Measurements from ENCODE around the gene FBXW5. TPM values are rescaled to one million over a fixed set of nuclear protein-coding genes. Genes with fewer than 3 reads are reported as not detected.

The FBXW5 gene
- polyA plus RNA-seq, 1 donor from 2014 or later: 138 TPM

Other genes starting within 250 kb of the FBXW5 start
- gene DIPK1B, start 232.2 kb downstream of the FBXW5 start, polyA plus RNA-seq: 65.1 and 78.7 TPM in 2 replicates
- gene LCN10, start 201.8 kb downstream of the FBXW5 start, polyA plus RNA-seq: not detected in 2 replicates
- not detected in 2 replicates for gene LCN6, start 196.2 kb downstream of the FBXW5 start, polyA plus RNA-seq
- gene LCN8, start 186.5 kb downstream of the FBXW5 start, polyA plus RNA-seq: not detected in 2 replicates
- not detected in 2 replicates for gene LCN15, start 180.2 kb downstream of the FBXW5 start, polyA plus RNA-seq
- gene TMEM141, start 153.4 kb downstream of the FBXW5 start, polyA plus RNA-seq: 30.1 and 33.1 TPM in 2 replicates
- 5.5 and 8.8 TPM in 2 replicates for gene CCDC183, start 148.4 kb downstream of the FBXW5 start, polyA plus RNA-seq
- 46.4 and 58.8 TPM in 2 replicates for gene RABL6, start 136.8 kb downstream of the FBXW5 start, polyA plus RNA-seq
- 1.5 TPM in 2 replicates for gene AJM1, start 102.3 kb downstream of the FBXW5 start, polyA plus RNA-seq
- 279 and 293 TPM in 2 replicates for gene PHPT1, start 95.3 kb downstream of the FBXW5 start, polyA plus RNA-seq
- 13.1 and 23.6 TPM in 2 replicates for gene MAMDC4, start 92.4 kb downstream of the FBXW5 start, polyA plus RNA-seq
- 613 and 677 TPM in 2 replicates for gene EDF1, start 78.4 kb downstream of the FBXW5 start, polyA plus RNA-seq
- gene TRAF2, start 58.2 kb downstream of the FBXW5 start, polyA plus RNA-seq: 14.6 and 21.5 TPM in 2 replicates
- gene C8G, start 505 bp upstream of the FBXW5 start, polyA plus RNA-seq: not detected in 2 replicates
- gene LCN12, start 7.5 kb upstream of the FBXW5 start, polyA plus RNA-seq: 2.9 TPM in 1 of 2 replicates, not detected in the other
- 2.0 TPM in 1 of 2 replicates, not detected in the other for gene PTGDS, start 32.8 kb upstream of the FBXW5 start, polyA plus RNA-seq
- gene LCNL1, start 38.3 kb upstream of the FBXW5 start, polyA plus RNA-seq: 0.76 TPM in 1 of 2 replicates, not detected in the other
- 276 and 346 TPM in 2 replicates for gene PAXX, start 47.7 kb upstream of the FBXW5 start, polyA plus RNA-seq
- gene CLIC3, start 51.8 kb upstream of the FBXW5 start, polyA plus RNA-seq: not detected in 2 replicates
- gene ABCA2, start 83.5 kb upstream of the FBXW5 start, polyA plus RNA-seq: 30.6 and 52.0 TPM in 2 replicates
- gene FUT7, start 87.3 kb upstream of the FBXW5 start, polyA plus RNA-seq: 0.56 and 0.69 TPM in 2 replicates
- gene NPDC1, start 101.4 kb upstream of the FBXW5 start, polyA plus RNA-seq: 161 and 162 TPM in 2 replicates
- not detected in 2 replicates for gene ENTPD2, start 109.3 kb upstream of the FBXW5 start, polyA plus RNA-seq
- gene SAPCD2, start 125.8 kb upstream of the FBXW5 start, polyA plus RNA-seq: 0.22 and 0.96 TPM in 2 replicates
- gene UAP1L1, start 132.8 kb upstream of the FBXW5 start, polyA plus RNA-seq: 0.21 and 0.36 TPM in 2 replicates
- gene MAN1B1, start 142.2 kb upstream of the FBXW5 start, polyA plus RNA-seq: 72.0 and 90.9 TPM in 2 replicates
- gene DPP7, start 170.0 kb upstream of the FBXW5 start, polyA plus RNA-seq: 23.3 and 43.3 TPM in 2 replicates
- gene GRIN1, start 194.4 kb upstream of the FBXW5 start, polyA plus RNA-seq: 0.58 and 0.68 TPM in 2 replicates
- 2.2 and 3.2 TPM in 2 replicates for gene LRRC26, start 225.3 kb upstream of the FBXW5 start, polyA plus RNA-seq
- not detected in 2 replicates for gene TMEM210, start 227.3 kb upstream of the FBXW5 start, polyA plus RNA-seq
- 38.1 and 47.2 TPM in 2 replicates for gene ANAPC2, start 243.8 kb upstream of the FBXW5 start, polyA plus RNA-seq
- 170 and 195 TPM in 2 replicates for gene SSNA1, start 243.9 kb upstream of the FBXW5 start, polyA plus RNA-seq